H9 (cell line): ENCODE results near the gene MAP1S. TPM values are rescaled to one million over a fixed set of nuclear protein-coding genes. Genes with fewer than 3 reads are reported as not detected.
A peak's percentile ranks its signal among the peaks of the same experiment; 100 is the strongest.

ENCODE experiments used
- DNase-seq: peaks from one replicate; pipeline ENCODE4 v3.0.0-alpha.2; 2017
- H2AFZ ChIP-seq: one replicate; pipeline ENCODE4 v1.6.1; 2013; ENCODE audit warnings: mild to moderate bottlenecking, low read length, control low read depth, moderate library complexity
- H2AK5ac ChIP-seq: 2 replicates; pipeline ENCODE4 v1.6.1; 2013; ENCODE audit warnings: low read length, control low read depth, mixed read lengths; ENCODE audit not compliant: insufficient read length
- H2BK120ac ChIP-seq: one replicate; pipeline ENCODE4 v1.6.1; 2013; ENCODE audit warnings: low read depth, mild to moderate bottlenecking, low read length, control low read depth, inconsistent platforms; ENCODE audit not compliant: poor library complexity, severe bottlenecking
- H2BK12ac ChIP-seq: 2 replicates; pipeline ENCODE4 v1.6.1; 2013; ENCODE audit warnings: low read length, control low read depth, mixed read lengths, low read depth; ENCODE audit not compliant: insufficient read length
- H2BK15ac ChIP-seq: 2 replicates; pipeline ENCODE4 v1.6.1; 2013; ENCODE audit warnings: low read depth, low read length, control low read depth
- H2BK20ac ChIP-seq: one replicate; pipeline ENCODE4 v1.6.1; 2013; ENCODE audit warnings: low read depth, mild to moderate bottlenecking, low read length, control low read depth, inconsistent platforms; ENCODE audit not compliant: poor library complexity, severe bottlenecking
- H2BK5ac ChIP-seq: 2 replicates; pipeline ENCODE4 v1.6.1; 2013; ENCODE audit warnings: low read length, control low read depth, mixed read lengths; ENCODE audit not compliant: insufficient read length
- H3K14ac ChIP-seq: 2 replicates; pipeline ENCODE4 v1.6.1; 2013; ENCODE audit warnings: low read length, control low read depth; ENCODE audit not compliant: insufficient read depth
- H3K18ac ChIP-seq: 2 replicates; pipeline ENCODE4 v1.6.1; 2013; ENCODE audit warnings: low read depth, mild to moderate bottlenecking, mixed read lengths, low read length, control low read depth; ENCODE audit not compliant: insufficient read length
- H3K23ac ChIP-seq: 2 replicates; pipeline ENCODE4 v1.6.1; 2013; ENCODE audit warnings: low read length, control low read depth, mixed read lengths, low read depth; ENCODE audit not compliant: insufficient read length
- H3K23me2 ChIP-seq: 2 replicates; pipeline ENCODE4 v1.6.1; 2013; ENCODE audit warnings: low read depth, mild to moderate bottlenecking, mixed read lengths, low read length, control low read depth; ENCODE audit not compliant: insufficient read length, poor library complexity, severe bottlenecking
- H3K27ac ChIP-seq: 2 replicates; pipeline ENCODE4 v1.5.1; 2013; ENCODE audit warnings: low read length, control low read depth, mixed read lengths, low read depth; ENCODE audit not compliant: insufficient read length
- H3K27me3 ChIP-seq: 2 replicates; pipeline ENCODE4 v1.6.1; 2013; ENCODE audit warnings: low read length, control low read depth, inconsistent platforms; ENCODE audit not compliant: insufficient read depth
- H3K4ac ChIP-seq: 2 replicates; pipeline ENCODE4 v1.6.1; 2013; ENCODE audit warnings: low read depth, mild to moderate bottlenecking, control low read depth, inconsistent platforms, low read length, moderate library complexity
- H3K4me1 ChIP-seq: 2 replicates; pipeline ENCODE4 v1.6.1; 2013; ENCODE audit warnings: low read length, control low read depth, inconsistent platforms; ENCODE audit not compliant: insufficient read depth
- H3K4me2 ChIP-seq: 2 replicates; pipeline ENCODE4 v1.6.1; 2013; ENCODE audit warnings: low read length, control low read depth, mixed read lengths; ENCODE audit not compliant: insufficient read length, insufficient read depth
- H3K56ac ChIP-seq: 2 replicates; pipeline ENCODE4 v1.6.1; 2013; ENCODE audit warnings: low read depth, mild to moderate bottlenecking, mixed read lengths, low read length, control low read depth; ENCODE audit not compliant: insufficient read length
- H3K79me1 ChIP-seq: 2 replicates; pipeline ENCODE4 v1.6.1; 2013; ENCODE audit warnings: low read depth, mild to moderate bottlenecking, moderate library complexity, low read length, control low read depth, inconsistent platforms; ENCODE audit not compliant: insufficient read depth, poor library complexity, severe bottlenecking
- H3K79me2 ChIP-seq: 2 replicates; pipeline ENCODE4 v1.6.1; 2013; ENCODE audit warnings: low read length, control low read depth, inconsistent platforms; ENCODE audit not compliant: insufficient read depth
- H3K9ac ChIP-seq: 2 replicates; pipeline ENCODE4 v1.6.1; 2013; ENCODE audit warnings: low read length, control low read depth, mixed read lengths; ENCODE audit not compliant: insufficient read length; ENCODE audit errors: extremely low read depth
- H3K9me3 ChIP-seq: one replicate; pipeline ENCODE4 v1.6.1; 2013; ENCODE audit warnings: low read depth, low read length, inconsistent platforms; ENCODE audit not compliant: control insufficient read depth
- H3T11ph ChIP-seq: one replicate; pipeline ENCODE4 v1.6.1; 2013; ENCODE audit warnings: mild to moderate bottlenecking, low read length, control low read depth, inconsistent platforms
- H4K20me1 ChIP-seq: one replicate; pipeline ENCODE4 v1.6.1; 2013; ENCODE audit not compliant: control insufficient read depth, insufficient read length, insufficient read depth
- H4K5ac ChIP-seq: 2 replicates; pipeline ENCODE4 v1.6.1; 2013; ENCODE audit warnings: low read depth, mild to moderate bottlenecking, mixed read lengths, low read length, control low read depth; ENCODE audit not compliant: insufficient read length
- H4K8ac ChIP-seq: replicated peaks from 2 replicates; pipeline ENCODE4 v1.6.1; 2013; ENCODE audit warnings: low read length, control low read depth, mixed read lengths, low read depth; ENCODE audit not compliant: insufficient read length
- H4K91ac ChIP-seq: 2 replicates; pipeline ENCODE4 v1.6.1; 2013; ENCODE audit warnings: low read depth, mild to moderate bottlenecking, moderate library complexity, mixed read lengths, low read length, control low read depth; ENCODE audit not compliant: insufficient read length
- H3K27ac Mint-ChIP-seq, 3 experiments: 2 replicates in 2 of 3; 3 replicates in 1 of 3; pipeline ENCODE4 v1.8.0; 2020 to 2021; ENCODE audit warnings: mixed read lengths in 3 of 3, mild to moderate bottlenecking in 1 of 3, moderate library complexity in 1 of 3
- H3K27me3 Mint-ChIP-seq: 2 replicates; pipeline ENCODE4 v1.8.0; 2021; ENCODE audit warnings: low read depth, mild to moderate bottlenecking, moderate library complexity, mixed read lengths
- H3K36me3 Mint-ChIP-seq, 3 experiments: 2 replicates in 2 of 3; 3 replicates in 1 of 3; pipeline ENCODE4 v1.8.0; 2020 to 2021; ENCODE audit warnings: low read depth in 3 of 3, mixed read lengths in 3 of 3; ENCODE audit not compliant: insufficient read depth in 1 of 3
- H3K4me1 Mint-ChIP-seq, 2 experiments: 2 replicates each; pipeline ENCODE4 v1.8.0; 2020; ENCODE audit warnings: mixed read lengths in 2 of 2
- H3K4me3 Mint-ChIP-seq, 2 experiments: 2 replicates in 1 of 2; 3 replicates in 1 of 2; pipeline ENCODE4 v1.8.0; 2020 to 2021; ENCODE audit warnings: mild to moderate bottlenecking in 2 of 2, mixed read lengths in 2 of 2, moderate library complexity in 1 of 2
- H3K9me3 Mint-ChIP-seq, 2 experiments: 2 replicates in 1 of 2; 3 replicates in 1 of 2; pipeline ENCODE4 v1.8.0; 2020; ENCODE audit warnings: mild to moderate bottlenecking in 2 of 2, mixed read lengths in 2 of 2, moderate library complexity in 1 of 2
- WGBS: extraction: QIAGEN DNeasy Blood & Tissue Kit; methylation state at CpG from one replicate; pipeline ENCODE4 v1.1.7; 2013; ENCODE audit warnings: missing lambda C conversion rate, low lambda C conversion rate, mixed read lengths; ENCODE audit not compliant: insufficient read length; ENCODE audit errors: extremely low coverage; 5-methylcytosine and 5-hydroxymethylcytosine counted together
- total RNA-seq: library from RNA; stranded (reverse); gene quantifications from 2 replicates; pipeline ENCODE4 v1.2.1, GENCODE V29; 2021
- TF ChIP-seq, protein P1 (sequence below): fragments of 200-600 bp; sonication (generic); conservative IDR thresholded peaks from 3 replicates; pipeline ENCODE4 v1.8.0; 2021; ENCODE audit warnings: antibody characterized with exemption, mild to moderate bottlenecking

Gene MAP1S
- total RNA-seq, 1 experiment from 2014 or later = 160 TPM

DNA sequence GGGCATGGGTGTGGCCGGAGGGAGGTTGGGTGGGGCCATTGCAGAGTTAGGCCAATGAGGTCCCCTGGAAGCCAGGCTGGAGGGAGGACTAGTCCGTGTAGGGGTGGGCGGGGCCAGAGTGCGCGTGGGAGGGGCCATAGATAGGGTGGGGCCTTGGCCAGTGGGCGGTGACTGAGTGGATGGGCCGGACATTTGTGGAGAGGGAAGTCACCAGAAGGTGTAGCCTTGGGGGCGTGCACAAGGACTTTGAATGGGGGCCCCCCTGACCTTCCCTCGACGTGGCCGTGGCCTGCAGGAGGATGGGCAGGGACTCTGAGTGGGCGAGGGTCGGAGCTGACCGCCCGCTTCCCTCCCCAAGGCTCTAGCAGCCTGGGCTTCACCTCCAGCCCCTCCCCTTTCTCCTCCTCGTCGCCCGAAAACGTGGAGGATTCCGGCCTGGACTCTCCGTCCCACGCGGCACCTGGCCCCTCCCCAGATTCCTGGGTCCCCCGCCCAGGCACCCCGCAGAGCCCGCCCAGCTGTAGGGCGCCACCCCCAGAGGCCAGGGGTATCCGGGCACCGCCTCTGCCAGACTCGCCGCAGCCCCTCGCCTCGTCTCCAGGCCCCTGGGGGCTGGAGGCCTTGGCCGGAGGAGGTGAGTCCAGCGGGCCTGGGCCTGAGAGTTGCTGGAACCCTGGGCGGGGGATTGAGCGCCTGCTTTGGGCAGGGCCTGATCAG lies 59.1 kb downstream of the MAP1S start:
- Histone ChIP-seq H3K18ac (peak overlapping the region; percentile 66), H3K27ac (no peak overlapping the region), H4K8ac (no peak overlapping the region), H2AK5ac (no peak overlapping the region), H3K4me2 (peak overlapping the region; percentile 92), H2BK20ac (no peak overlapping the region), H3K27me3 (no peaks in the 10 kb centered on the region), H3K79me2 (no peaks in the 10 kb centered on the region), H4K20me1 (peaks cover 2% of the 10 kb centered on the region), H3K23me2 (peaks cover 13% of the 10 kb centered on the region), H3K9me3 (no peaks in the 10 kb centered on the region), H3K9ac (no peak overlapping the region), H2AFZ (no peak overlapping the region), H3K4ac (no peak overlapping the region), H2BK12ac (no peak overlapping the region), H4K91ac (no peak overlapping the region), H3T11ph (no peak overlapping the region), H2BK120ac (no peak overlapping the region), H2BK5ac (no peak overlapping the region), H3K23ac (no peak overlapping the region), H3K4me1 (no peaks in the 10 kb centered on the region), H2BK15ac (no peak overlapping the region), H3K79me1 (no peaks in the 10 kb centered on the region), H3K14ac (no peak overlapping the region; the same call in 1 of the 2 replicates), H4K5ac (no peak overlapping the region), H3K56ac (no peak overlapping the region)
- TF ChIP-seq, protein P1, sequence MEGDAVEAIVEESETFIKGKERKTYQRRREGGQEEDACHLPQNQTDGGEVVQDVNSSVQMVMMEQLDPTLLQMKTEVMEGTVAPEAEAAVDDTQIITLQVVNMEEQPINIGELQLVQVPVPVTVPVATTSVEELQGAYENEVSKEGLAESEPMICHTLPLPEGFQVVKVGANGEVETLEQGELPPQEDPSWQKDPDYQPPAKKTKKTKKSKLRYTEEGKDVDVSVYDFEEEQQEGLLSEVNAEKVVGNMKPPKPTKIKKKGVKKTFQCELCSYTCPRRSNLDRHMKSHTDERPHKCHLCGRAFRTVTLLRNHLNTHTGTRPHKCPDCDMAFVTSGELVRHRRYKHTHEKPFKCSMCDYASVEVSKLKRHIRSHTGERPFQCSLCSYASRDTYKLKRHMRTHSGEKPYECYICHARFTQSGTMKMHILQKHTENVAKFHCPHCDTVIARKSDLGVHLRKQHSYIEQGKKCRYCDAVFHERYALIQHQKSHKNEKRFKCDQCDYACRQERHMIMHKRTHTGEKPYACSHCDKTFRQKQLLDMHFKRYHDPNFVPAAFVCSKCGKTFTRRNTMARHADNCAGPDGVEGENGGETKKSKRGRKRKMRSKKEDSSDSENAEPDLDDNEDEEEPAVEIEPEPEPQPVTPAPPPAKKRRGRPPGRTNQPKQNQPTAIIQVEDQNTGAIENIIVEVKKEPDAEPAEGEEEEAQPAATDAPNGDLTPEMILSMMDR = no peak
- H3K4me1 Mint-ChIP-seq = peaks cover 13 to 23% of the 10 kb centered on the region in 2 experiments
- H3K27me3 Mint-ChIP-seq = 0 out of 2 replicates have a peak, but pooled peaks cover 2% of the 10 kb centered on the region
- peaks cover 0 to 2% of the 10 kb centered on the region in 2 experiments; a peak in 1 of 5 replicates for H3K9me3 Mint-ChIP-seq
- peak overlapping the region in 1 of 3 experiments; percentile 18; a peak in 2 of 7 replicates for H3K27ac Mint-ChIP-seq
- peak; percentile 97 for DNase-seq
- H3K4me3 Mint-ChIP-seq = peak overlapping the region; percentile 64 to 84
- WGBS = no CpG with 5 or more reads among the region's 37 CpGs
- peaks cover 3 to 10% (median 4%) of the 10 kb centered on the region in 3 experiments; a peak in 3 of 7 replicates for H3K36me3 Mint-ChIP-seq
